Measurements from ENCODE around the gene SESN1.

SESN1 gene

GRCh38 chr6:109055771-109056235, 38.8 kb downstream of the SESN1 start:
- peak overlapping the region; percentile 84 for H3K27ac ChIP-seq

GRCh38 chr6:109053336-109053735, 41.3 kb downstream of the SESN1 start:
- ChIA-PET POLR2A (ENCODE audit: low non-redundant PET) (no interaction called here), CTCF (no interaction called here)
- no peak for DNase-seq (ENCODE audit: low spot score)
- H3K27ac ChIP-seq, result no peak overlapping the region
- TF ChIP-seq, protein P1, sequence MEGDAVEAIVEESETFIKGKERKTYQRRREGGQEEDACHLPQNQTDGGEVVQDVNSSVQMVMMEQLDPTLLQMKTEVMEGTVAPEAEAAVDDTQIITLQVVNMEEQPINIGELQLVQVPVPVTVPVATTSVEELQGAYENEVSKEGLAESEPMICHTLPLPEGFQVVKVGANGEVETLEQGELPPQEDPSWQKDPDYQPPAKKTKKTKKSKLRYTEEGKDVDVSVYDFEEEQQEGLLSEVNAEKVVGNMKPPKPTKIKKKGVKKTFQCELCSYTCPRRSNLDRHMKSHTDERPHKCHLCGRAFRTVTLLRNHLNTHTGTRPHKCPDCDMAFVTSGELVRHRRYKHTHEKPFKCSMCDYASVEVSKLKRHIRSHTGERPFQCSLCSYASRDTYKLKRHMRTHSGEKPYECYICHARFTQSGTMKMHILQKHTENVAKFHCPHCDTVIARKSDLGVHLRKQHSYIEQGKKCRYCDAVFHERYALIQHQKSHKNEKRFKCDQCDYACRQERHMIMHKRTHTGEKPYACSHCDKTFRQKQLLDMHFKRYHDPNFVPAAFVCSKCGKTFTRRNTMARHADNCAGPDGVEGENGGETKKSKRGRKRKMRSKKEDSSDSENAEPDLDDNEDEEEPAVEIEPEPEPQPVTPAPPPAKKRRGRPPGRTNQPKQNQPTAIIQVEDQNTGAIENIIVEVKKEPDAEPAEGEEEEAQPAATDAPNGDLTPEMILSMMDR (conservative IDR thresholded peaks at IDR 0.05; ENCODE audit: low read depth), result no peak

More at GRCh38 chr6:109055771-109056235, 38.8 kb downstream of the SESN1 start:
- TF ChIP-seq, protein P1 (conservative IDR thresholded peaks at IDR 0.05; ENCODE audit: low read depth), result no peak
- DNase-seq (ENCODE audit: low spot score), result no peak
- ChIA-PET POLR2A (ENCODE audit: low non-redundant PET) (no interaction called here), CTCF (interaction anchor here (0.7 to 0.8 kb wide), 2 partner anchors 52 to 138 kb away, joined by 3 to 4 read pairs; no protein-coding TSS in a partner anchor)

GRCh38 chr6:109052852-109053251, 41.8 kb downstream of the SESN1 start:
- CTCF ChIA-PET, result no interaction called here
- TF ChIP-seq, protein P1 (conservative IDR thresholded peaks at IDR 0.05; ENCODE audit: low read depth), result no peak
- POLR2A ChIA-PET (ENCODE audit: low non-redundant PET), result no interaction called here
- no peak for DNase-seq (ENCODE audit: low spot score)
- H3K27ac ChIP-seq, result no peak overlapping the region

GRCh38 chr6:109052018-109052651, 42.5 kb downstream of the SESN1 start:
- CTCF ChIA-PET, result no interaction called here
- TF ChIP-seq, protein P1 (conservative IDR thresholded peaks at IDR 0.05; ENCODE audit: low read depth), result no peak
- POLR2A ChIA-PET (ENCODE audit: low non-redundant PET), result no interaction called here
- H3K27ac ChIP-seq, result no peak overlapping the region
- DNase-seq (ENCODE audit: low spot score), result no peak

GRCh38 chr6:109051301-109052017, 43.2 kb downstream of the SESN1 start:
- no peak for DNase-seq (ENCODE audit: low spot score)
- CTCF ChIA-PET, result interaction anchor here (0.6 to 0.7 kb wide), 2 partner anchors 36 to 42 kb away, joined by 3 read pairs; no protein-coding TSS in a partner anchor
- TF ChIP-seq, protein P1 (conservative IDR thresholded peaks at IDR 0.05; ENCODE audit: low read depth), result no peak
- POLR2A ChIA-PET (ENCODE audit: low non-redundant PET), result no interaction called here
- no peak overlapping the region for H3K27ac ChIP-seq

GRCh38 chr6:109050447-109051102, 44.1 kb downstream of the SESN1 start:
- TF ChIP-seq, protein P1 (conservative IDR thresholded peaks at IDR 0.05; ENCODE audit: low read depth), result no peak
- POLR2A ChIA-PET (ENCODE audit: low non-redundant PET), result no interaction called here
- CTCF ChIA-PET, result interaction anchor here (0.6 to 0.9 kb wide), 3 partner anchors 35 to 147 kb away, joined by 3 to 4 read pairs (median 3); no protein-coding TSS in a partner anchor
- no peak overlapping the region for H3K27ac ChIP-seq
- DNase-seq (ENCODE audit: low spot score), result no peak

Data from RWPE1 (cell line).